IMR-90 (cell line): Measurements from ENCODE around the gene OTUD7B. TPM values are rescaled to one million over a fixed set of nuclear protein-coding genes. Genes with fewer than 3 reads are reported as not detected.

ENCODE experiments used
- ATAC-seq: fragments of 200-7000 bp; cut with Tn5 transposase; 2 replicates; pipeline ENCODE4 v1.9.1; 2020; ENCODE audit warnings: low read depth, mild to moderate bottlenecking, moderate library complexity
- BruUV-seq: library from RNA; stranded (reverse); fragments of 400-500 nt; replicated peaks from 2 replicates; lab custom pipeline; 2021; lab: Mats Ljungman, UMichigan
- CTCF ChIA-PET: fragments of 300-600 bp; formaldehyde crosslinking; extraction: SDS; loops from one replicate; lab custom pipeline; 2021; ENCODE audit warnings: antibody characterized with exemption; lab: Yijun Ruan, JAX
- POLR2A ChIA-PET: fragments of 300-600 bp; sonication (Branson Sonifier 250); formaldehyde crosslinking; loops from one replicate; lab custom pipeline; 2022; ENCODE audit warnings: antibody characterized with exemption; ENCODE audit not compliant: unreplicated experiment; lab: Charles Lee
- DNase-seq: peaks from one replicate; pipeline ENCODE4 v3.0.0; 2013
- H2AFZ ChIP-seq: replicated peaks from 2 replicates; pipeline ENCODE3; 2013; ENCODE audit warnings: low read length, mild to moderate bottlenecking; ENCODE audit not compliant: poor library complexity
- H2AK5ac ChIP-seq: 2 replicates; pipeline ENCODE4 v1.6.1; 2013; ENCODE audit warnings: low read depth, low read length, inconsistent platforms
- H2AK9ac ChIP-seq: replicated peaks from 2 replicates; pipeline ENCODE3; 2013; ENCODE audit warnings: mild to moderate bottlenecking, low read depth, low read length, moderate library complexity; ENCODE audit not compliant: poor library complexity
- H2BK120ac ChIP-seq: 2 replicates; pipeline ENCODE4 v1.6.1; 2013; ENCODE audit warnings: low read depth, low read length, inconsistent platforms
- H2BK15ac ChIP-seq: 3 replicates; pipeline ENCODE4 v1.6.1; 2013; ENCODE audit warnings: low read depth, low read length, inconsistent platforms
- H2BK20ac ChIP-seq: 2 replicates; pipeline ENCODE4 v1.6.1; 2013; ENCODE audit warnings: low read depth, mild to moderate bottlenecking, inconsistent platforms, low read length, moderate library complexity
- H2BK5ac ChIP-seq: 2 replicates; pipeline ENCODE4 v1.6.1; 2013; ENCODE audit warnings: mild to moderate bottlenecking, low read depth, low read length, inconsistent platforms; ENCODE audit not compliant: poor library complexity, severe bottlenecking
- H3K14ac ChIP-seq: replicated peaks from 2 replicates; pipeline ENCODE4 v1.6.1; 2013; ENCODE audit warnings: low read depth, low read length, inconsistent platforms
- H3K18ac ChIP-seq: 2 replicates; pipeline ENCODE4 v1.6.1; 2013; ENCODE audit warnings: low read depth, low read length, control low read depth
- H3K23ac ChIP-seq: 2 replicates; pipeline ENCODE4 v1.6.1; 2013; ENCODE audit warnings: low read depth, low read length, inconsistent platforms
- H3K27ac ChIP-seq: 2 replicates; pipeline ENCODE4 v1.5.1; 2013; ENCODE audit warnings: mild to moderate bottlenecking, control low read depth, low read length; ENCODE audit not compliant: insufficient read depth
- H3K27me3 ChIP-seq: 2 replicates; pipeline ENCODE4 v1.6.1; 2013; ENCODE audit warnings: low read length; ENCODE audit not compliant: control insufficient read depth, insufficient read depth
- H3K36me3 ChIP-seq: 2 replicates; pipeline ENCODE4 v1.6.1; 2013; ENCODE audit warnings: low read length, mixed read lengths; ENCODE audit not compliant: control insufficient read depth, insufficient read depth
- H3K4ac ChIP-seq: 2 replicates; pipeline ENCODE4 v1.6.1; 2013; ENCODE audit warnings: low read depth, low read length, inconsistent platforms
- H3K4me1 ChIP-seq: 2 replicates; pipeline ENCODE4 v1.6.1; 2013; ENCODE audit warnings: low read length, mixed read lengths; ENCODE audit not compliant: control insufficient read depth, insufficient read depth
- H3K4me2 ChIP-seq: 2 replicates; pipeline ENCODE4 v1.6.1; 2013; ENCODE audit warnings: low read depth, mild to moderate bottlenecking, control low read depth, low read length, moderate library complexity
- H3K4me3 ChIP-seq: 2 replicates; pipeline ENCODE4 v1.5.1; 2013; ENCODE audit warnings: low read depth, mild to moderate bottlenecking, control low read depth, low read length, moderate library complexity; ENCODE audit not compliant: insufficient read depth
- H3K56ac ChIP-seq: 2 replicates; pipeline ENCODE4 v1.6.1; 2013; ENCODE audit warnings: low read length, inconsistent platforms; ENCODE audit not compliant: insufficient read depth; ENCODE audit errors: extremely low read depth
- H3K79me1 ChIP-seq, 2 experiments: 2 replicates each; pipeline ENCODE4 v1.6.1; 2013; ENCODE audit warnings: low read length in 2 of 2, inconsistent platforms in 1 of 2, low read depth in 1 of 2
- H3K9ac ChIP-seq: 2 replicates; pipeline ENCODE4 v1.6.1; 2013; ENCODE audit warnings: low read depth, low read length, control low read depth
- H3K9me1 ChIP-seq: 2 replicates; pipeline ENCODE4 v1.6.1; 2013; ENCODE audit warnings: low read length, inconsistent platforms; ENCODE audit not compliant: insufficient read depth
- H3K9me3 ChIP-seq: 2 replicates; pipeline ENCODE4 v1.6.1; 2013; ENCODE audit warnings: low read length; ENCODE audit not compliant: control insufficient read depth, insufficient read depth
- H4K20me1 ChIP-seq: 2 replicates; pipeline ENCODE4 v1.6.1; 2013; ENCODE audit warnings: low read length, inconsistent platforms; ENCODE audit not compliant: insufficient read depth
- H4K5ac ChIP-seq: 2 replicates; pipeline ENCODE4 v1.6.1; 2013; ENCODE audit warnings: mild to moderate bottlenecking, low read depth, low read length, control low read depth
- H4K8ac ChIP-seq, 2 experiments: 2 replicates each; pipeline ENCODE4 v1.6.1; 2013; ENCODE audit warnings: low read depth in 2 of 2, low read length in 2 of 2, control low read depth in 1 of 2, inconsistent platforms in 1 of 2
- H4K91ac ChIP-seq: 2 replicates; pipeline ENCODE4 v1.6.1; 2013; ENCODE audit warnings: low read depth, low read length, inconsistent platforms; ENCODE audit not compliant: insufficient read depth
- CEBPB ChIP-seq: IDR thresholded peaks from 2 replicates; pipeline ENCODE4 v1.6.1; 2012; ENCODE audit warnings: low read depth, low read length, improper control_type of control experiment
- CHD1 ChIP-seq: IDR thresholded peaks from 2 replicates; pipeline ENCODE4 v1.6.1; 2012; ENCODE audit warnings: low read depth, low read length, improper control_type of control experiment
- FOS ChIP-seq: fragments of 150-350 bp; IDR thresholded peaks from 2 replicates; pipeline ENCODE4 v1.6.1; 2016; ENCODE audit warnings: low read depth, low read length
- MAZ ChIP-seq: IDR thresholded peaks from 2 replicates; pipeline ENCODE4 v1.6.1; 2012; ENCODE audit warnings: low read depth, mild to moderate bottlenecking, low read length, improper control_type of control experiment, moderate library complexity, borderline replicate concordance
- MXI1 ChIP-seq: IDR thresholded peaks from 2 replicates; pipeline ENCODE4 v1.6.1; 2012; ENCODE audit warnings: low read depth, mild to moderate bottlenecking, low read length, moderate library complexity, borderline replicate concordance
- NFE2L2 ChIP-seq: fragments of 150-350 bp; IDR thresholded peaks from 2 replicates; pipeline ENCODE4 v1.6.1; 2016; ENCODE audit warnings: low read depth, mild to moderate bottlenecking, low read length
- POLR2A ChIP-seq: IDR thresholded peaks from 2 replicates; pipeline ENCODE4 v1.6.1; 2012; ENCODE audit warnings: mild to moderate bottlenecking, low read depth, low read length
- RAD21 ChIP-seq: IDR thresholded peaks from 2 replicates; pipeline ENCODE4 v1.6.1; 2012; ENCODE audit warnings: low read length, improper control_type of control experiment
- RFX5 ChIP-seq: IDR thresholded peaks from 2 replicates; pipeline ENCODE4 v1.8.0; 2012; ENCODE audit warnings: low read depth, mild to moderate bottlenecking, low read length, moderate library complexity
- SMC3 ChIP-seq: fragments of 150-350 bp; IDR thresholded peaks from 2 replicates; pipeline ENCODE4 v1.6.1; 2016; ENCODE audit warnings: low read depth, mild to moderate bottlenecking, antibody characterized with exemption, low read length, moderate library complexity
- USF2 ChIP-seq: fragments of 150-350 bp; IDR thresholded peaks from 2 replicates; pipeline ENCODE4 v1.6.1; 2017; ENCODE audit warnings: mild to moderate bottlenecking, antibody characterized with exemption, low read length, low read depth
- WGBS, 2 experiments: methylation state at CpG; one replicate each; pipeline versions ENCODE4 v1.1.5 to v1.1.7; 2013; ENCODE audit warnings: missing lambda C conversion rate in 2 of 2; ENCODE audit not compliant: insufficient read length in 1 of 2; ENCODE audit errors: extremely low coverage in 2 of 2; 5-methylcytosine and 5-hydroxymethylcytosine counted together
- dilution Hi-C: fragments of 300-500 bp; cut with HindIII; formaldehyde crosslinking; loops from one replicate; pipeline ENCODE4 v1.14.3; 2018; ENCODE audit warnings: low sequenced_read_pairs; ENCODE audit not compliant: unreplicated experiment
- in situ Hi-C: fragments of 300-500 bp; cut with MboI; formaldehyde crosslinking; loops from 3 replicates; pipeline ENCODE4 v1.14.3; 2019; ENCODE audit warnings: low sequenced_read_pairs, inconsistent platforms, mixed read lengths
- intact Hi-C: fragments of 100-400 bp; cut with micrococcal nuclease; formaldehyde crosslinking; loops from 2 replicates; pipeline ENCODE4 v1.10.0; 2022
- polyA plus RNA-seq, 3 experiments: library from polyadenylated mRNA; depleted of rRNA; stranded (reverse); fragments of >200 nt; gene quantifications; 2 replicates each; pipeline ENCODE4 v1.2.3, GENCODE V29; 2012; ENCODE audit warnings: low replicate concordance in 1 of 3
- total RNA-seq: library from RNA; depleted of rRNA; stranded (reverse); fragments of >200 nt; gene quantifications from 2 replicates; pipeline ENCODE4 v1.2.3, GENCODE V29; 2012
- TF ChIP-seq, protein P1 (sequence below): fragments of 150-350 bp; IDR thresholded peaks from 2 replicates; pipeline ENCODE4 v1.6.1; 2016; ENCODE audit warnings: low read depth, mild to moderate bottlenecking, low read length, moderate library complexity, borderline replicate concordance

OTUD7B gene
- total and polyA plus RNA-seq, 2 of the 4 experiments (the other 2 are of a cell fraction): 7.5 to 18.6 TPM

- no peak overlapping the region for H2BK20ac ChIP-seq
- H3K4me3 ChIP-seq: no peak overlapping the region
- H3K79me1 ChIP-seq: peaks cover 3 to 7% of the 10 kb centered on the region in 2 experiments; a peak in 2 of 4 replicates
- H4K20me1 ChIP-seq: no peaks in the 10 kb centered on the region
- H4K8ac ChIP-seq: no peak overlapping the region
- H3K56ac ChIP-seq: no peak overlapping the region
- no peaks in the 10 kb centered on the region for H3K36me3 ChIP-seq
- intact Hi-C loops (loop anchor here (5.0 kb wide), 1 partner anchor 154 kb away; the partner anchor contains the start of gene BOLA1), in situ Hi-C loops (loop anchor here (5.0 to 10.0 kb wide), 2 partner anchors 89 to 156 kb away; partner anchors contain the start of gene BOLA1), dilution Hi-C loops (no loop called here)
- H2BK5ac ChIP-seq: no peak overlapping the region
- no peaks in the 10 kb centered on the region for H3K27me3 ChIP-seq
- no peak overlapping the region for H2AK5ac ChIP-seq
- no peak overlapping the region for H2AK9ac ChIP-seq
- no peaks in the 10 kb centered on the region for H3K9me1 ChIP-seq
- ChIA-PET POLR2A (no interaction called here), CTCF (interaction anchor here (1.0 to 1.4 kb wide), 2 partner anchors 89 to 164 kb away, joined by 3 to 4 read pairs; a partner anchor contains a TSS)
- no peak overlapping the region for H3K4ac ChIP-seq
- H2BK15ac ChIP-seq: no peak overlapping the region
- H3K9ac ChIP-seq: no peak overlapping the region
- no peak overlapping the region for H3K18ac ChIP-seq
- no peak overlapping the region for H4K91ac ChIP-seq
- no peak overlapping the region for H3K23ac ChIP-seq
- ATAC-seq (no peak), DNase-seq (no peak)
- no peak overlapping the region for H3K27ac ChIP-seq
- H2BK120ac ChIP-seq: no peak overlapping the region
- TF ChIP-seq CHD1: no peak
- TF ChIP-seq POLR2A: no peak
- TF ChIP-seq CEBPB: no peak
- no peak for TF ChIP-seq MXI1
- TF ChIP-seq RAD21: no peak
- TF ChIP-seq USF2: no peak
- TF ChIP-seq RFX5: no peak
- no peak for TF ChIP-seq SMC3
- no peak for TF ChIP-seq MAZ
- no peak for TF ChIP-seq FOS
- no peak for TF ChIP-seq NFE2L2
- TF ChIP-seq, protein P1, sequence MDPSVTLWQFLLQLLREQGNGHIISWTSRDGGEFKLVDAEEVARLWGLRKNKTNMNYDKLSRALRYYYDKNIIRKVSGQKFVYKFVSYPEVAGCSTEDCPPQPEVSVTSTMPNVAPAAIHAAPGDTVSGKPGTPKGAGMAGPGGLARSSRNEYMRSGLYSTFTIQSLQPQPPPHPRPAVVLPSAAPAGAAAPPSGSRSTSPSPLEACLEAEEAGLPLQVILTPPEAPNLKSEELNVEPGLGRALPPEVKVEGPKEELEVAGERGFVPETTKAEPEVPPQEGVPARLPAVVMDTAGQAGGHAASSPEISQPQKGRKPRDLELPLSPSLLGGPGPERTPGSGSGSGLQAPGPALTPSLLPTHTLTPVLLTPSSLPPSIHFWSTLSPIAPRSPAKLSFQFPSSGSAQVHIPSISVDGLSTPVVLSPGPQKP: no peak
- WGBS, 2 experiments: 51% methylated on average over 3 of the region's 7 CpGs; no CpG with 5 or more reads in 1 of the 2 experiments
- H3K9me3 ChIP-seq: no peaks in the 10 kb centered on the region
- H3K4me1 ChIP-seq: no peaks in the 10 kb centered on the region; the same call in 1 of the 2 replicates
- BruUV-seq: no TSS peak
- no peak overlapping the region for H3K14ac ChIP-seq
- H3K4me2 ChIP-seq: no peak overlapping the region
- no peak overlapping the region for H4K5ac ChIP-seq
- H2AFZ ChIP-seq: no peak overlapping the region
These were observed 40.5 kb upstream of the OTUD7B start for GRCh38 chr1:150051089-150051373.
